Measurements from ENCODE around the gene RYR3.

RYR3 gene

GRCh38 chr15:33490703-33491102 is 179.9 kb downstream of the RYR3 start:
- H3K4me3 ChIP-seq (ENCODE audit: low read depth, low read length) = no peak overlapping the region
- H3K9me3 ChIP-seq = no peaks in the 10 kb centered on the region; the same call in 1 of the 2 replicates
- no peaks in the 10 kb centered on the region; the same call in 1 of the 2 replicates for H3K27me3 ChIP-seq
- no peaks in the 10 kb centered on the region for H3K36me3 ChIP-seq
- no peaks in the 10 kb centered on the region for H3K4me1 ChIP-seq
- DNase-seq = no peak
- no peak for TF ChIP-seq CTCF (IDR thresholded peaks at IDR 0.05; ENCODE audit: low read depth, low read length)

GRCh38 chr15:33492434-33493052 is 181.8 kb downstream of the RYR3 start:
- no peaks in the 10 kb centered on the region; the same call in 1 of the 2 replicates for H3K9me3 ChIP-seq
- no peaks in the 10 kb centered on the region; the same call in 1 of the 2 replicates for H3K27me3 ChIP-seq
- TF ChIP-seq CTCF (IDR thresholded peaks at IDR 0.05; ENCODE audit: low read depth, low read length) = no peak
- no peak for DNase-seq
- no peaks in the 10 kb centered on the region for H3K4me1 ChIP-seq
- H3K36me3 ChIP-seq = no peaks in the 10 kb centered on the region
- no peak overlapping the region for H3K4me3 ChIP-seq (ENCODE audit: low read depth, low read length)

- Histone ChIP-seq H3K4me3 (ENCODE audit: low read depth, low read length) (no peak overlapping the region), H3K9me3 (no peaks in the 10 kb centered on the region; the same call in 1 of the 2 replicates), H3K4me1 (no peaks in the 10 kb centered on the region), H3K36me3 (no peaks in the 10 kb centered on the region), H3K27me3 (no peaks in the 10 kb centered on the region; the same call in 1 of the 2 replicates)
- no peak for DNase-seq
- TF ChIP-seq CTCF (IDR thresholded peaks at IDR 0.05; ENCODE audit: low read depth, low read length) = no peak
Measured at GRCh38 chr15:33494306-33494705, 183.5 kb downstream of the RYR3 start.

- H3K4me1 ChIP-seq = no peaks in the 10 kb centered on the region
- DNase-seq = no peak
- H3K9me3 ChIP-seq = no peaks in the 10 kb centered on the region
- H3K36me3 ChIP-seq = no peaks in the 10 kb centered on the region
- no peak overlapping the region for H3K4me3 ChIP-seq (ENCODE audit: low read depth, low read length)
- no peak for TF ChIP-seq CTCF (IDR thresholded peaks at IDR 0.05; ENCODE audit: low read depth, low read length)
- H3K27me3 ChIP-seq = peaks cover 3% of the 10 kb centered on the region; the same call in 1 of the 2 replicates
Measured at GRCh38 chr15:33500432-33501195, 189.8 kb downstream of the RYR3 start.

GRCh38 chr15:33503681-33504080 is 192.9 kb downstream of the RYR3 start:
- DNase-seq = no peak
- Histone ChIP-seq H3K27me3 (peaks cover 3% of the 10 kb centered on the region; the same call in 1 of the 2 replicates), H3K36me3 (no peaks in the 10 kb centered on the region), H3K4me3 (ENCODE audit: low read depth, low read length) (no peak overlapping the region), H3K4me1 (no peaks in the 10 kb centered on the region), H3K9me3 (no peaks in the 10 kb centered on the region)
- no peak for TF ChIP-seq CTCF (IDR thresholded peaks at IDR 0.05; ENCODE audit: low read depth, low read length)

- no peak overlapping the region for H3K4me3 ChIP-seq (ENCODE audit: low read depth, low read length)
- no peak for DNase-seq
- H3K36me3 ChIP-seq = no peaks in the 10 kb centered on the region
- TF ChIP-seq CTCF (IDR thresholded peaks at IDR 0.05; ENCODE audit: low read depth, low read length) = no peak
- no peaks in the 10 kb centered on the region for H3K9me3 ChIP-seq
- H3K27me3 ChIP-seq = peaks cover 3% of the 10 kb centered on the region; the same call in 1 of the 2 replicates
- no peaks in the 10 kb centered on the region for H3K4me1 ChIP-seq
Measured at GRCh38 chr15:33506781-33507296, 196.1 kb downstream of the RYR3 start.
